GM12878 (cell line): ENCODE measurements around the gene SKIL. TPM values are rescaled to one million over a fixed set of nuclear protein-coding genes. Genes with fewer than 3 reads are reported as not detected.

Source experiments
- CBFB ChIP-seq: IDR thresholded peaks from 2 replicates; pipeline ENCODE4 v1.6.1; 2016; ENCODE audit warnings: antibody characterized with exemption, low read depth
- DPF2 ChIP-seq: fragments of 450-650 bp; IDR thresholded peaks from 2 replicates; pipeline ENCODE4 v1.6.1; 2017; ENCODE audit warnings: mild to moderate bottlenecking
- IKZF2 ChIP-seq, 2 experiments: fragments of 450-650 bp; IDR thresholded peaks; 2 replicates each; pipeline ENCODE4 v1.6.1; 2017; ENCODE audit warnings: mild to moderate bottlenecking in 2 of 2, moderate library complexity in 2 of 2
- IRF4 ChIP-seq: IDR thresholded peaks from 2 replicates; pipeline ENCODE4 v1.6.1; 2011; ENCODE audit warnings: low read depth, low read length
- JUNB ChIP-seq: IDR thresholded peaks from 2 replicates; pipeline ENCODE4 v1.6.1; 2016; ENCODE audit warnings: antibody characterized with exemption, mild to moderate bottlenecking
- MTA2 ChIP-seq: fragments of 450-650 bp; IDR thresholded peaks from 2 replicates; pipeline ENCODE4 v1.6.1; 2016; ENCODE audit warnings: low read depth, mild to moderate bottlenecking, moderate library complexity
- NBN ChIP-seq: fragments of 450-650 bp; IDR thresholded peaks from 2 replicates; pipeline ENCODE4 v1.6.1; 2016
- PML ChIP-seq: IDR thresholded peaks from 2 replicates; pipeline ENCODE4 v1.6.1; 2012; ENCODE audit warnings: low read length, inconsistent platforms
- RAD21 ChIP-seq: IDR thresholded peaks from 2 replicates; pipeline ENCODE4 v1.6.1; 2011; ENCODE audit warnings: mild to moderate bottlenecking, low read depth, low read length, moderate library complexity; ENCODE audit not compliant: insufficient read depth
- RELA ChIP-seq: fragments of 450-650 bp; IDR thresholded peaks from 2 replicates; pipeline ENCODE4 v1.8.0; 2014; ENCODE audit warnings: borderline replicate concordance; ENCODE audit not compliant: partially characterized antibody
- SPI1 ChIP-seq: IDR thresholded peaks from 2 replicates; pipeline ENCODE4 v1.6.1; 2011; ENCODE audit warnings: low read depth, mild to moderate bottlenecking, low read length, moderate library complexity, borderline replicate concordance; ENCODE audit not compliant: insufficient read depth
- TCF12 ChIP-seq: IDR thresholded peaks from 2 replicates; pipeline ENCODE4 v1.6.1; 2011; ENCODE audit warnings: low read depth, mild to moderate bottlenecking, low read length
- polyA plus RNA-seq, 11 experiments: library from polyadenylated mRNA; depleted of rRNA in 4 of 11; unstranded in 6 of 11; stranded (reverse) in 5 of 11; fragments of >200 nt; fragmentation: Nextera tagmentation in 4 of 11; fragmentation: Illumina TruSeq in 1 of 11; extraction: Ambion mirVana in 4 of 11; extraction: Trizol in 1 of 11; gene quantifications; 1 replicate in 1 of 11; 2 replicates in 10 of 11; pipeline versions ENCODE4 v1.2.1 to v1.2.3, GENCODE V29; 2011 to 2016; ENCODE audit warnings: inconsistent platforms in 2 of 11, missing spikeins in 2 of 11, low read depth in 1 of 11
- total RNA-seq, 4 experiments: library from RNA; depleted of rRNA in 3 of 4; stranded (reverse); fragments of >200 nt in 3 of 4; fragmentation: Illumina TruSeq in 1 of 4; extraction: Trizol in 1 of 4; gene quantifications; 2 replicates each; pipeline versions ENCODE4 v1.2.1 to v1.2.3, GENCODE V29; 2013 to 2021
- TF ChIP-seq, protein P1 (sequence below): IDR thresholded peaks from 2 replicates; pipeline ENCODE4 v1.6.1; 2011; ENCODE audit warnings: borderline replicate concordance, low read depth, mild to moderate bottlenecking, moderate library complexity, low read length; ENCODE audit not compliant: insufficient read depth, poor library complexity, severe bottlenecking
- TF ChIP-seq, protein P2 (sequence below): fragments of 450-650 bp; IDR thresholded peaks from 2 replicates; pipeline ENCODE4 v1.6.1; 2016; ENCODE audit warnings: mild to moderate bottlenecking
- TF ChIP-seq, protein P3 (sequence below): fragments of 450-650 bp; IDR thresholded peaks from 2 replicates; pipeline ENCODE4 v1.6.1; 2018; ENCODE audit warnings: borderline replicate concordance, mild to moderate bottlenecking; ENCODE audit not compliant: partially characterized antibody
- TF ChIP-seq, protein P4 (sequence below): fragments of 450-650 bp; IDR thresholded peaks from 2 replicates; pipeline ENCODE4 v1.6.1; 2016; ENCODE audit warnings: mild to moderate bottlenecking
- TF ChIP-seq, protein P5 (sequence below): fragments of 450-650 bp; IDR thresholded peaks from 2 replicates; pipeline ENCODE4 v1.6.1; 2017; ENCODE audit warnings: mild to moderate bottlenecking, low read depth, inconsistent platforms; ENCODE audit not compliant: poor library complexity, severe bottlenecking
- TF ChIP-seq, protein P6 (sequence below), 3 experiments: IDR thresholded peaks in 2 of 3; conservative IDR thresholded peaks in 1 of 3; 2 replicates each; pipeline ENCODE4 v1.5.1; 2011; ENCODE audit warnings: low read depth in 3 of 3, low read length in 3 of 3, mild to moderate bottlenecking in 3 of 3, control low read depth in 2 of 3, moderate library complexity in 2 of 3, inconsistent platforms in 1 of 3, mixed read lengths in 1 of 3; ENCODE audit not compliant: control insufficient read depth in 2 of 3, insufficient read depth in 1 of 3; ENCODE audit errors: extremely low read depth in 1 of 3

SKIL gene
- total and polyA plus RNA-seq, 10 of the 15 experiments (the other 5 are each of a cell fraction or from before 2014, with no cell fraction given) = 2.7 to 14.8 (median 6.7) TPM

DNA sequence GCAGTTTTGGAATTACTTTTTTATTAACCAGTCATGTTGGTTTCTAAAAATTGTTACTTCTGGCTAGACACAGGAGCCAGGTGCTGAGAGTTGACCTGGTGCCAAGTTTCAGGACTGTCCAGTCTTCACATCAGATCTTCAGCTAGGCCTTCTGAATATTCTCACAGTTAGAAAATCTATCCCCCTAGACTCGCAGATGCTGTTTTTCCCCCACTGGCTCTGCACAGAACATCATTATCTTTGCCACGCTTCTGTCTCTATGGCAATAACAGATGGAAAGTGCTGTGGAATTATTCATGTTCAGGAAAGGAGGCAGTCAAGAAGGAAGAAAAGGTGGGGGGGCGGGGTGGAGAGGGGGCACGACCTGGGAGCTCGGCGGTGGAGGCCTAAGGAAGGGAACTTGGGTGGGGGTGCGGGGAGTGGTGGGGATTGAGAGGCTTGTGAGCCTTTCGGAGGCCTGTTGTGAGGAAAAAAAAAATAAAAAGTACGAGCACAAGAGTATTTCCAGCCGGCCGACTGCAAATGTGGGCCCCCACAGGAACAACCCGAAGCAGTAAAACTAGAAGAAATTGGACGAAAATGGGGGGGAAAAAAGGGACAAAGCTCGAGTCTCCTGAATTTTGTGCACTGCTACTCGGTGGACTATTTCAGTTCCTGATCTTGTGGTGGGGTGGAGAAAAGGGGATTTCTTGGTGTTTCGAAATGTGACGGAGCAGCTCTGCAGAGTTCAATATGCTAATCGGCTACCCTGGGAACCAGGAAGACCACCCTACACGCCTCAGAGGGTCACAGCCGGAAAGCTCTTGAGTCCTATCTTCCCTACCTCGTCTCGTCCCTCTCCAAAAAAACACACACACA is 1.5 kb upstream of the SKIL start (continued):
- TF ChIP-seq, protein P1, sequence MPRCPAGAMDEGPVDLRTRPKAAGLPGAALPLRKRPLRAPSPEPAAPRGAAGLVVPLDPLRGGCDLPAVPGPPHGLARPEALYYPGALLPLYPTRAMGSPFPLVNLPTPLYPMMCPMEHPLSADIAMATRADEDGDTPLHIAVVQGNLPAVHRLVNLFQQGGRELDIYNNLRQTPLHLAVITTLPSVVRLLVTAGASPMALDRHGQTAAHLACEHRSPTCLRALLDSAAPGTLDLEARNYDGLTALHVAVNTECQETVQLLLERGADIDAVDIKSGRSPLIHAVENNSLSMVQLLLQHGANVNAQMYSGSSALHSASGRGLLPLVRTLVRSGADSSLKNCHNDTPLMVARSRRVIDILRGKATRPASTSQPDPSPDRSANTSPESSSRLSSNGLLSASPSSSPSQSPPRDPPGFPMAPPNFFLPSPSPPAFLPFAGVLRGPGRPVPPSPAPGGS = peak; percentile 91
- peak; percentile 83 for TF ChIP-seq IRF4
- TF ChIP-seq IKZF2 (IDR thresholded peaks at IDR 0.05) = peak; percentile 80 to 87
- 0 out of 2 replicates have a peak, but pooled peaks have one; percentile 44 for TF ChIP-seq CBFB
- TF ChIP-seq NBN = peak; percentile 88
- no peak for TF ChIP-seq RAD21
- 0 out of 2 replicates have a peak, but pooled peaks have one; percentile 12 for TF ChIP-seq PML
- peak; percentile 16; the same call in 1 of the 2 replicates for TF ChIP-seq JUNB
- TF ChIP-seq, protein P2, sequence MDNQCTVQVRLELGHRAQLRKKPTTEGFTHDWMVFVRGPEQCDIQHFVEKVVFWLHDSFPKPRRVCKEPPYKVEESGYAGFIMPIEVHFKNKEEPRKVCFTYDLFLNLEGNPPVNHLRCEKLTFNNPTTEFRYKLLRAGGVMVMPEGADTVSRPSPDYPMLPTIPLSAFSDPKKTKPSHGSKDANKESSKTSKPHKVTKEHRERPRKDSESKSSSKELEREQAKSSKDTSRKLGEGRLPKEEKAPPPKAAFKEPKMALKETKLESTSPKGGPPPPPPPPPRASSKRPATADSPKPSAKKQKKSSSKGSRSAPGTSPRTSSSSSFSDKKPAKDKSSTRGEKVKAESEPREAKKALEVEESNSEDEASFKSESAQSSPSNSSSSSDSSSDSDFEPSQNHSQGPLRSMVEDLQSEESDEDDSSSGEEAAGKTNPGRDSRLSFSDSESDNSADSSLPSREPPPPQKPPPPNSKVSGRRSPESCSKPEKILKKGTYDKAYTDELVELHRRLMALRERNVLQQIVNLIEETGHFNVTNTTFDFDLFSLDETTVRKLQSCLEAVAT = peak; percentile 81
- TF ChIP-seq TCF12 = peak; percentile 72
- peak; percentile 57 for TF ChIP-seq DPF2
- TF ChIP-seq, protein P3, sequence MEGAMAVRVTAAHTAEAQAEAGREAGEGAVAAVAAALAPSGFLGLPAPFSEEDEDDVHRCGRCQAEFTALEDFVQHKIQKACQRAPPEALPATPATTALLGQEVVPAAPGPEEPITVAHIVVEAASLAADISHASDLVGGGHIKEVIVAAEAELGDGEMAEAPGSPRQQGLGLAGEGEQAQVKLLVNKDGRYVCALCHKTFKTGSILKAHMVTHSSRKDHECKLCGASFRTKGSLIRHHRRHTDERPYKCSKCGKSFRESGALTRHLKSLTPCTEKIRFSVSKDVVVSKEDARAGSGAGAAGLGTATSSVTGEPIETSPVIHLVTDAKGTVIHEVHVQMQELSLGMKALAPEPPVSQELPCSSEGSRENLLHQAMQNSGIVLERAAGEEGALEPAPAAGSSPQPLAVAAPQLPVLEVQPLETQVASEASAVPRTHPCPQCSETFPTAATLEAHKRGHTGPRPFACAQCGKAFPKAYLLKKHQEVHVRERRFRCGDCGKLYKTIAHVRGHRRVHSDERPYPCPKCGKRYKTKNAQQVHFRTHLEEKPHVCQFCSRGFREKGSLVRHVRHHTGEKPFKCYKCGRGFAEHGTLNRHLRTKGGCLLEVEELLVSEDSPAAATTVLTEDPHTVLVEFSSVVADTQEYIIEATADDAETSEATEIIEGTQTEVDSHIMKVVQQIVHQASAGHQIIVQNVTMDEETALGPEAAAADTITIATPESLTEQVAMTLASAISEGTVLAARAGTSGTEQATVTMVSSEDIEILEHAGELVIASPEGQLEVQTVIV = peak; percentile 67
- TF ChIP-seq MTA2 = peak; percentile 41
- TF ChIP-seq SPI1 = peak; percentile 92
- TF ChIP-seq, protein P4, sequence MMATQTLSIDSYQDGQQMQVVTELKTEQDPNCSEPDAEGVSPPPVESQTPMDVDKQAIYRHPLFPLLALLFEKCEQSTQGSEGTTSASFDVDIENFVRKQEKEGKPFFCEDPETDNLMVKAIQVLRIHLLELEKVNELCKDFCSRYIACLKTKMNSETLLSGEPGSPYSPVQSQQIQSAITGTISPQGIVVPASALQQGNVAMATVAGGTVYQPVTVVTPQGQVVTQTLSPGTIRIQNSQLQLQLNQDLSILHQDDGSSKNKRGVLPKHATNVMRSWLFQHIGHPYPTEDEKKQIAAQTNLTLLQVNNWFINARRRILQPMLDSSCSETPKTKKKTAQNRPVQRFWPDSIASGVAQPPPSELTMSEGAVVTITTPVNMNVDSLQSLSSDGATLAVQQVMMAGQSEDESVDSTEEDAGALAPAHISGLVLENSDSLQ = peak; percentile 5; the same call in 1 of the 2 replicates
- TF ChIP-seq, protein P5, sequence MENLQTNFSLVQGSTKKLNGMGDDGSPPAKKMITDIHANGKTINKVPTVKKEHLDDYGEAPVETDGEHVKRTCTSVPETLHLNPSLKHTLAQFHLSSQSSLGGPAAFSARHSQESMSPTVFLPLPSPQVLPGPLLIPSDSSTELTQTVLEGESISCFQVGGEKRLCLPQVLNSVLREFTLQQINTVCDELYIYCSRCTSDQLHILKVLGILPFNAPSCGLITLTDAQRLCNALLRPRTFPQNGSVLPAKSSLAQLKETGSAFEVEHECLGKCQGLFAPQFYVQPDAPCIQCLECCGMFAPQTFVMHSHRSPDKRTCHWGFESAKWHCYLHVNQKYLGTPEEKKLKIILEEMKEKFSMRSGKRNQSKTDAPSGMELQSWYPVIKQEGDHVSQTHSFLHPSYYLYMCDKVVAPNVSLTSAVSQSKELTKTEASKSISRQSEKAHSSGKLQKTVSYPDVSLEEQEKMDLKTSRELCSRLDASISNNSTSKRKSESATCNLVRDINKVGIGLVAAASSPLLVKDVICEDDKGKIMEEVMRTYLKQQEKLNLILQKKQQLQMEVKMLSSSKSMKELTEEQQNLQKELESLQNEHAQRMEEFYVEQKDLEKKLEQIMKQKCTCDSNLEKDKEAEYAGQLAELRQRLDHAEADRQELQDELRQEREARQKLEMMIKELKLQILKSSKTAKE = peak; percentile 82
- peak; percentile 93 for TF ChIP-seq RELA
- TF ChIP-seq, protein P6, sequence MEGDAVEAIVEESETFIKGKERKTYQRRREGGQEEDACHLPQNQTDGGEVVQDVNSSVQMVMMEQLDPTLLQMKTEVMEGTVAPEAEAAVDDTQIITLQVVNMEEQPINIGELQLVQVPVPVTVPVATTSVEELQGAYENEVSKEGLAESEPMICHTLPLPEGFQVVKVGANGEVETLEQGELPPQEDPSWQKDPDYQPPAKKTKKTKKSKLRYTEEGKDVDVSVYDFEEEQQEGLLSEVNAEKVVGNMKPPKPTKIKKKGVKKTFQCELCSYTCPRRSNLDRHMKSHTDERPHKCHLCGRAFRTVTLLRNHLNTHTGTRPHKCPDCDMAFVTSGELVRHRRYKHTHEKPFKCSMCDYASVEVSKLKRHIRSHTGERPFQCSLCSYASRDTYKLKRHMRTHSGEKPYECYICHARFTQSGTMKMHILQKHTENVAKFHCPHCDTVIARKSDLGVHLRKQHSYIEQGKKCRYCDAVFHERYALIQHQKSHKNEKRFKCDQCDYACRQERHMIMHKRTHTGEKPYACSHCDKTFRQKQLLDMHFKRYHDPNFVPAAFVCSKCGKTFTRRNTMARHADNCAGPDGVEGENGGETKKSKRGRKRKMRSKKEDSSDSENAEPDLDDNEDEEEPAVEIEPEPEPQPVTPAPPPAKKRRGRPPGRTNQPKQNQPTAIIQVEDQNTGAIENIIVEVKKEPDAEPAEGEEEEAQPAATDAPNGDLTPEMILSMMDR (IDR thresholded peaks at IDR 0.05 in 2 of 3, conservative IDR thresholded peaks at IDR 0.05 in 1 of 3; ENCODE audit: control insufficient read depth in 2 of 3, extremely low read depth in 1 of 3, insufficient read depth in 1 of 3, low read depth in 3 of 3, low read length in 3 of 3) = no peak
